ENCODE results near the gene BLM.

Gene BLM

GRCh38 chr15:90749754-90750153, 32.6 kb downstream of the BLM start:
- H3K4me3 ChIP-seq (ENCODE audit: low read depth, low read length): no peak overlapping the region
- TF ChIP-seq CTCF (conservative IDR thresholded peaks at IDR 0.05; ENCODE audit: low read depth, low read length): no peak
- DNase-seq (ENCODE audit: low read depth): no peak

GRCh38 chr15:90750186-90750585, 33.0 kb downstream of the BLM start:
- no peak for DNase-seq (ENCODE audit: low read depth)
- no peak overlapping the region for H3K4me3 ChIP-seq (ENCODE audit: low read depth, low read length)
- TF ChIP-seq CTCF (conservative IDR thresholded peaks at IDR 0.05; ENCODE audit: low read depth, low read length): no peak

GRCh38 chr15:90751300-90751825, 34.2 kb downstream of the BLM start:
- no peak overlapping the region for H3K4me3 ChIP-seq (ENCODE audit: low read depth, low read length)
- no peak for DNase-seq (ENCODE audit: low read depth)
- no peak for TF ChIP-seq CTCF (conservative IDR thresholded peaks at IDR 0.05; ENCODE audit: low read depth, low read length)

- no peak overlapping the region for H3K4me3 ChIP-seq (ENCODE audit: low read depth, low read length)
- TF ChIP-seq CTCF (conservative IDR thresholded peaks at IDR 0.05; ENCODE audit: low read depth, low read length): no peak
- DNase-seq (ENCODE audit: low read depth): no peak
These were observed 39.8 kb downstream of the BLM start for GRCh38 chr15:90756916-90757315.

GRCh38 chr15:90757461-90757860, 40.3 kb downstream of the BLM start:
- TF ChIP-seq CTCF (conservative IDR thresholded peaks at IDR 0.05; ENCODE audit: low read depth, low read length): no peak
- no peak overlapping the region for H3K4me3 ChIP-seq (ENCODE audit: low read depth, low read length)
- no peak for DNase-seq (ENCODE audit: low read depth)

- DNase-seq (ENCODE audit: low read depth): no peak
- no peak overlapping the region for H3K4me3 ChIP-seq (ENCODE audit: low read depth, low read length)
- TF ChIP-seq CTCF (conservative IDR thresholded peaks at IDR 0.05; ENCODE audit: low read depth, low read length): no peak
These were observed 43.6 kb downstream of the BLM start for GRCh38 chr15:90760661-90761232.

GRCh38 chr15:90761629-90762028, 44.5 kb downstream of the BLM start:
- no peak overlapping the region for H3K4me3 ChIP-seq (ENCODE audit: low read depth, low read length)
- no peak for DNase-seq (ENCODE audit: low read depth)
- no peak for TF ChIP-seq CTCF (conservative IDR thresholded peaks at IDR 0.05; ENCODE audit: low read depth, low read length)

All from choroid plexus epithelial cell (primary cell).